Measurements from ENCODE around the gene PLA2G7.

PLA2G7 gene

DNA sequence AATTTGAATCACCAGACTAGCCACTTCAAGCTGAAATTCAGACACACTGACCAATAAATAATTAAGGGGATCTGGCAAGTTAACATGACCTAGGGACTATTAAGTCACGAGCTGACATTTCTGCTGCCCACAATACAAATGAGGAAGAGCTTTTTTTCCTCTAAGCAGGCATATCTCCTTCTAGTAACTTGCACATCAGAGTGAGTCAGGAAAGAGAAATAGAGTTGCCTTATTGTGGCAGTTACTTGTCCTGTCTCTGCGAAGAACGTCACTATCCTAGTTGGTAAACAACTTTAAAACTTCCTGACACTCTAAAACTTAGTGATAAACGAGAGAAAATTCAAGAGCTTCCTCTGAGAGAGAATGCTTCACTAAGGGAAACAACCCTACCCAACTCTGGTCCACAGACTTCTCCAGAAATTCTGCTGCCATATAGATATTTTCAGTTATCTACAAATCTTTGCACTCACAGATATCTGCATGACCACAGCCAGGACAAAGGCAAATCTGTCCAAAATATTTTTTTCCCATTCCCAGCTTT is 4.2 kb downstream of the PLA2G7 start:
- no peaks in the 10 kb centered on the region for H3K36me3 Mint-ChIP-seq
- peaks cover 42% of the 10 kb centered on the region for H3K27me3 Mint-ChIP-seq
- H3K4me1 Mint-ChIP-seq: peaks cover 7% of the 10 kb centered on the region
- H3K27ac Mint-ChIP-seq: no peak overlapping the region
- H3K9me3 Mint-ChIP-seq: no peaks in the 10 kb centered on the region
- no peak overlapping the region for H3K4me3 Mint-ChIP-seq

DNA sequence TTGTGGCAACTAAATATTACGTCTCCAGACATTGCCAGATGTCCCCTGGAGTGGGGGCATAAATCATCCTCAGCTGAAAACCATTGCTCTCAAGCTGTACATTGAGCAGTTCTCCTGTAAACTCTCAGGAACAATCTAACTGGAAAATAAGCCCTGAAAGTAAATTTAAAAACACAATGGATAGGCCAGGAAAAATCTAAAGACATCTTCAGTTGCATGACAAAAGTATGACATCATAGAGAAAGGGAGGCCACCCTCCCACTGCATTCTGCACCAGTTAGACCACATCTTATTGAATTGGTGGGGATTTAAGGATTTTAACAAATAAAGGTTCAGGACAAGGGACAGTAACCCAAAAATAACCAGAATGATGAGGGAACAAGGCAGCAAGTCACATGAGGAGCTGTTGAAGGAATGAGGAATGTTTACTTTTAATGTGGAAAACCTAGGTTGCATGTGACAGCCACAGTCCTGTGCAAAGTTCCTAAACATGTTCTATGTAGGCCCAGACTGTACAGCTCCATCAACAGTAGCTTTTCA is 5.3 kb downstream of the PLA2G7 start:
- Mint-ChIP-seq H3K9me3 (no peaks in the 10 kb centered on the region), H3K4me3 (no peak overlapping the region), H3K4me1 (peaks cover 4% of the 10 kb centered on the region), H3K36me3 (no peaks in the 10 kb centered on the region), H3K27me3 (peaks cover 38% of the 10 kb centered on the region), H3K27ac (no peak overlapping the region)

DNA sequence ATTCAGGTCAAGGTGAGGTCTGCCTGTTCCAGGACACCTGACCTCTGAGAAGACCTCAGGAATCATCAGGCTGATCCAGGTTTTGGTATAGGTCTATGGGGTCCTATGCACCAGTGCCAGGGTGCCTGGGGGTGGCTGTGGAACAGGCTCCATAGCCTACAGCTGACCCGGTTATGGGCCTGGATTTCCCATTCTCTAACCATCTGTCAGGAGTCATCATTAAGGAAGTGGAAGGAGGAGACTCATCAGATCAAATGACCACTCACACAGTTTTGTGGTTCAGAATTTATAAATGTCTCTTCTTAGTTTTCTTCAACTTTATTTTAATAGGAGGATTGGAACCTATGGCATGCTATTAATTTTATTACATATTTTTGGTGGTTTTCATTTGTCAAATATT is 14.8 kb downstream of the PLA2G7 start:
- Mint-ChIP-seq H3K27me3 (peaks cover 16% of the 10 kb centered on the region), H3K27ac (no peak overlapping the region), H3K36me3 (no peaks in the 10 kb centered on the region), H3K4me1 (peaks cover 3% of the 10 kb centered on the region), H3K9me3 (no peaks in the 10 kb centered on the region), H3K4me3 (no peak overlapping the region)

DNA sequence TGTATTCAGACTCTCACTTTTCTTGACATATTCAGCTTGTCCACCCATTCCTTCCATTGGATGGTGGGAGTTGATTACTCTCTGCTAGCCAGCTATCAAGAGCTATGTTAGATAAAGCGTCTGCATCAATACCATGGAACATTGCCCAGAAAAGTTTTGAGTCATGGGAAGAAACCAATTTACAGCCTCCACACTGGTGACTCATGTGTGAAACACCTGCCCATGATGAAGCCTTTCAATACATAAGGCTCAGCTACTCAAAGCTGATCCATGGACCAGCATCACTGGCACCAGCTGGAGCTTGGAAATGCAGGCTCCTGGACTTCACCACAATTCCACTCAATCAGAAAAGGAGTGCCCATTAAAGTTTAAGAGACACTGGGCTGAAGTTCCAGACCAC is 16.1 kb downstream of the PLA2G7 start:
- Mint-ChIP-seq H3K36me3 (no peaks in the 10 kb centered on the region), H3K9me3 (no peaks in the 10 kb centered on the region), H3K4me3 (no peak overlapping the region), H3K27me3 (peaks cover 16% of the 10 kb centered on the region), H3K4me1 (peaks cover 3% of the 10 kb centered on the region), H3K27ac (no peak overlapping the region)

DNA sequence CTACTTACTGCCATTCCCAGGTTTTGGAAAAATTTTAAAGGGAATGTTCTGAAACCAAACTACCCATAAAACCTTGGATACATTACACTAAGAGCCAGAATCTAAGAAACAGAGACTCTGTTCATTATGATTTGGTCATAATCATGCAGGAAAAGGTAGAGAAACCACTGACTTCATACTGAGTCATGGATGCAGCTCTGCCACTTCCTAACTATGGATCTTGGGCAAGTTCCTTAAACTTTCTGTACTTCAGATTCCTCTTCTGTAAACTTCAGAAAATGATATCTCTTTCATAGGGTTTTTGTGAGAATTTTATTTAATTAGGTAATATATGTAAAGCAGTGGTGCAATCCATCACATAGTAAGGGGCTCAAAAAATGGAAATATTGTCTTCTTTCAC is 20.0 kb downstream of the PLA2G7 start:
- Mint-ChIP-seq H3K36me3 (no peaks in the 10 kb centered on the region), H3K27me3 (peaks cover 14% of the 10 kb centered on the region), H3K9me3 (no peaks in the 10 kb centered on the region)

DNA sequence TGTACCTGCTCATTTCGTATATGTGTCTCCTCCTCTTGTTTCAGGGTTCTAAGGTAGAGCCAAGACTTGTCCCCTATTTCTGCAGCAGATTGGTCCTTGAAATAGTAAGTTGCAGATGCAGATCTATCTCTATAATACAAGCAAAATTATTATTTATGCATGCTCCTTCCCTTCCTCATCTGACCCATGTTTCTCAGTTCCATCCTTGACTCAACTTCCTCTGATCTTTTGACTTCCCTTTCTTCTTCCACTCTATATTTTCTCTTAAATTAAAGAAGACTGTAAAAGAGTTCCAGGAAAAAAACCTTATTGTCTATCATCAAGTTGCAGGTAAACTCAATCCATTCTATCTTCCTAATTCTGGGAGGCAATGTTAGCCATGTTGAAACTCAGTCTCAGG is 23.7 kb downstream of the PLA2G7 start:
- Mint-ChIP-seq H3K36me3 (no peaks in the 10 kb centered on the region), H3K27me3 (peaks cover 23% of the 10 kb centered on the region), H3K4me1 (no peaks in the 10 kb centered on the region), H3K27ac (no peak overlapping the region), H3K4me3 (no peak overlapping the region), H3K9me3 (no peaks in the 10 kb centered on the region)

More for the DNA sequence above, 20.0 kb downstream of the PLA2G7 start:
- no peak overlapping the region for H3K27ac Mint-ChIP-seq
- H3K4me1 Mint-ChIP-seq: peaks cover 3% of the 10 kb centered on the region
- H3K4me3 Mint-ChIP-seq: no peak overlapping the region

DNA sequence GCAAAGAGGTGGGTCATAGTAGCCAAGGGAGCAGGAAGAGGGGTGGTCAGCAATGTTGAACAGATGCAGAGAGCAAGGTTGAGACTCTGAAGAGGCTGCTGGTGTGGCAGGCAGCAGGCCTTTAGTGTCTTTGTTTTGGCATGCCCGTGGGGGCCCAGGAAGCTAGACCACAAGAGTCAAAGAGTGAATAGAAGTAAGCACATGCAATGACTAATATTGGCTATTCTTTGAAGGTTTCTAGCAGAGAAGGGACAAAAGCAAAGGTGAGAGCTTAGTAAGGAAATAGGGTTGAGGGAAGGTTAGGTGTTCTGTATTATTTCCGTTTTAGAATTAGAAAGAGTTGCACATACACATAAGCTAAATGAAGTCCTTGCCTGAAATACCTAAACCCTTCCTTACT is 28.7 kb downstream of the PLA2G7 start:
- Mint-ChIP-seq H3K36me3 (no peaks in the 10 kb centered on the region), H3K4me3 (no peak overlapping the region), H3K27me3 (peaks cover 25% of the 10 kb centered on the region), H3K9me3 (no peaks in the 10 kb centered on the region), H3K4me1 (no peaks in the 10 kb centered on the region), H3K27ac (no peak overlapping the region)

DNA sequence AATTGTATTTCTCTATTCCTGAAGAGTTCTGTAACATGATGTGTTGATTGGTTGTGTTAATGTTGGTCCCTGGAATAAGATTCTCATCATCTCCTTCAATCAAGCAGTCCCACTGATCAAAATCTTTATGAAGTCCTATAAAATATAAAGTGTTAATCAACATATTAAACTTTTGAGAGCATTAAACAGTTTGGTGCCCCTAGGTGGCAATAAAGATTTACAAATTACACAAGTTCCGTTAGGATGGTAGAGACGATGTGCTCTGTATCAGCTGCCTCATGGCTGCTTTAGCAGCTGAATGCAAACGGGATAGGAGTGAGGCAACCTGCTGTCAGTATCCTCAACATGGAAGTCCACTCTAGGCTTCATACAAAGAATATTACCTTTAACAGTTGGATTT is 30.6 kb downstream of the PLA2G7 start:
- Mint-ChIP-seq H3K4me3 (no peak overlapping the region), H3K27me3 (peaks cover 23% of the 10 kb centered on the region), H3K27ac (no peak overlapping the region), H3K4me1 (no peaks in the 10 kb centered on the region), H3K9me3 (no peaks in the 10 kb centered on the region), H3K36me3 (no peaks in the 10 kb centered on the region)

DNA sequence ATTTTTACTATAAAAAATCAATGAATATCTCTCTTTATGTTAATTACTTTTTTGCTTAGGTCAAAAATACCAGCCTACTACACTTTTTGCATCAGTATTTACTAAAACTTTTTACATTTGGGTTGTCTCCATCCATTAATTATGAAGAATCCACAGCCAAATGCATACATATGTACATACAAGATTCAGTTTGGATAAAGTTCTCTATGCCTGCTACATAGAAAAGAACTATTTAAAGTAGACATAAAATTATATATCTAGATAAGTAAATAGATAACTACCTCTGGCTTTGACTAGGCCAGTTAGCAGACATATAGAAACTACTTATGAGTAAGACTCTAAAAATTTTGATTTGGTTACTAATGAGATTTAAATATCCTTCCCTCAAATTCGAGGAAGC is 35.2 kb downstream of the PLA2G7 start:
- no peaks in the 10 kb centered on the region for H3K36me3 Mint-ChIP-seq
- no peaks in the 10 kb centered on the region for H3K4me1 Mint-ChIP-seq
- no peak overlapping the region for H3K4me3 Mint-ChIP-seq
- H3K27me3 Mint-ChIP-seq: peaks cover 18% of the 10 kb centered on the region
- no peak overlapping the region for H3K27ac Mint-ChIP-seq
- H3K9me3 Mint-ChIP-seq: no peaks in the 10 kb centered on the region

DNA sequence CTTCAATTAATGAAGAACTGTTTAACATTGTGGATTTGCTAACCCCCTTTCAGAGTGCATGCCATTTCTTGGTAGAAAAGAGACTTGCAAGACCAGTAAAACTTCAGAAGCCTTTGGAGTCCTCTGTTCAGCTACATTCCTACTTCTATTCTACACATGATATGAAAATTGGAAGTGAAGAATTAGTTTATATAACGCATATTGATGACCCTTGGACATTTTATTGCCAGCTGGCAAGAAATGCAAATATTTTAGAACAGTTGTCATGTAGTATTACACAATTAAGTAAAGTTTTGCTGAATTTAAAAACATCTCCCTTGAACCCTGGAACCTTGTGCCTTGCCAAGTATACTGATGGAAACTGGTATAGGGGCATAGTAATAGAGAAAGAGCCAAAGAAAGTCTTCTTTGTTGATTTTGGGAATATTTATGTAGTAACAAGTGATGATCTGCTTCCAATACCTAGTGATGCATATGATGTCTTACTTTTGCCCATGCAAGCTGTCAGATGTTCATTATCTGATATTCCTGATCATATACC is 44.2 kb downstream of the PLA2G7 start:
- Mint-ChIP-seq H3K9me3 (no peaks in the 10 kb centered on the region), H3K4me3 (no peak overlapping the region), H3K27ac (no peak overlapping the region), H3K4me1 (no peaks in the 10 kb centered on the region), H3K36me3 (no peaks in the 10 kb centered on the region), H3K27me3 (peaks cover 4% of the 10 kb centered on the region)

DNA sequence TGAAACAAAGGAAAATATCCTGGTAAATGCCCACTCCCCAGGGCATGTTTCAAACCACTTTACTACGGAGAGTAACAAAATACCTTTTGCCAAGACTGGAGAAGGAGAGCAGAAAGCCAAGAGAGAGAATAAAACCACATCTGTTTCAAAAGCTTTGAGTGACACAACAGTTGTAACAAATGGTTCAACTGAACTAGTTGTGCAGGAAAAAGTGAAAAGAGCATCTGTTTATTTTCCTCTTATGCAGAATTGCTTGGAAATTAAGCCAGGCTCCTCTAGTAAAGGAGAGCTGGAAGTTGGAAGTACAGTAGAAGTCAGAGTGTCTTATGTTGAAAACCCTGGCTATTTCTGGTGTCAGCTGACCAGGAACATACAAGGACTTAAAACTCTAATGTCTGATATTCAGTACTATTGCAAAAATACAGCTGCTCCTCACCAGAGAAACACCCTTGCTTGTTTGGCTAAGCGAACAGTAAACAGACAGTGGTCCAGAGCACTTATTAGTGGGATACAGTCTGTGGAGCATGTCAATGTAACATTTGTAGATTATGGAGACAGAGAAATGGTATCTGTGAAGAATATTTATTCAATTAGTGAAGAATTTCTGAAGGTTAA is 44.9 kb downstream of the PLA2G7 start:
- H3K27ac Mint-ChIP-seq: no peak overlapping the region
- no peaks in the 10 kb centered on the region for H3K27me3 Mint-ChIP-seq
- no peaks in the 10 kb centered on the region for H3K4me1 Mint-ChIP-seq
- H3K9me3 Mint-ChIP-seq: no peaks in the 10 kb centered on the region
- H3K4me3 Mint-ChIP-seq: no peak overlapping the region
- H3K36me3 Mint-ChIP-seq: no peaks in the 10 kb centered on the region

DNA sequence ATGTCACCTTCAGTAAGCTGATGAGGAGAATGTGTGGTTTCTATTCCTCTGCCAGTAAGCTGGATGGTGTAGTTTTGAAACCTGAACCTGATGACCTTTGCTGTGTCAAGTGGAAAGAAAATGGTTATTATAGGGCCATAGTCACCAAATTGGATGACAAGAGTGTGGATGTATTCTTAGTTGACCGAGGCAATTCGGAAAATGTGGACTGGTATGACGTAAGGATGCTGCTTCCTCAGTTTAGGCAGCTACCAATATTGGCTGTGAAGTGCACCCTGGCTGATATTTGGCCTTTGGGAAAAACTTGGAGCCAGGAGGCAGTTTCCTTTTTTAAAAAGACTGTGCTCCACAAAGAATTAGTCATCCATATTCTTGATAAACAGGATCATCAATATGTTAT is 45.5 kb downstream of the PLA2G7 start:
- no peak overlapping the region for H3K27ac Mint-ChIP-seq
- H3K9me3 Mint-ChIP-seq: no peaks in the 10 kb centered on the region
- no peak overlapping the region for H3K4me3 Mint-ChIP-seq
- no peaks in the 10 kb centered on the region for H3K4me1 Mint-ChIP-seq
- H3K36me3 Mint-ChIP-seq: no peaks in the 10 kb centered on the region
- H3K27me3 Mint-ChIP-seq: no peaks in the 10 kb centered on the region

DNA sequence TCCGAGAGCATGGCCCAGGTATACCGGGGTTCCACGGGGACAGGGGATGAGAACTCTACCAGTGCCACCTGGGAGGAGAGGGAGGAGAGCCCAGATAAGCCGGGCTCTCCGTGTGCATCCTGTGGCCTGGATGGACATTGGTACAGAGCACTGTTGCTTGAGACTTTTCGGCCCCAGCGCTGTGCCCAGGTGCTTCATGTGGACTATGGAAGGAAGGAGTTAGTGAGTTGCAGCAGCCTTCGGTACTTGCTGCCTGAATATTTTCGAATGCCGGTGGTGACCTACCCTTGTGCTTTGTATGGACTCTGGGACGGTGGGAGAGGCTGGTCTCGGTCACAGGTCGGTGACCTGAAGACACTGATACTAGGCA is 46.2 kb downstream of the PLA2G7 start:
- no peaks in the 10 kb centered on the region for H3K4me1 Mint-ChIP-seq
- no peak overlapping the region for H3K27ac Mint-ChIP-seq
- H3K4me3 Mint-ChIP-seq: no peak overlapping the region
- H3K9me3 Mint-ChIP-seq: no peaks in the 10 kb centered on the region
- H3K36me3 Mint-ChIP-seq: no peaks in the 10 kb centered on the region
- H3K27me3 Mint-ChIP-seq: no peaks in the 10 kb centered on the region

DNA sequence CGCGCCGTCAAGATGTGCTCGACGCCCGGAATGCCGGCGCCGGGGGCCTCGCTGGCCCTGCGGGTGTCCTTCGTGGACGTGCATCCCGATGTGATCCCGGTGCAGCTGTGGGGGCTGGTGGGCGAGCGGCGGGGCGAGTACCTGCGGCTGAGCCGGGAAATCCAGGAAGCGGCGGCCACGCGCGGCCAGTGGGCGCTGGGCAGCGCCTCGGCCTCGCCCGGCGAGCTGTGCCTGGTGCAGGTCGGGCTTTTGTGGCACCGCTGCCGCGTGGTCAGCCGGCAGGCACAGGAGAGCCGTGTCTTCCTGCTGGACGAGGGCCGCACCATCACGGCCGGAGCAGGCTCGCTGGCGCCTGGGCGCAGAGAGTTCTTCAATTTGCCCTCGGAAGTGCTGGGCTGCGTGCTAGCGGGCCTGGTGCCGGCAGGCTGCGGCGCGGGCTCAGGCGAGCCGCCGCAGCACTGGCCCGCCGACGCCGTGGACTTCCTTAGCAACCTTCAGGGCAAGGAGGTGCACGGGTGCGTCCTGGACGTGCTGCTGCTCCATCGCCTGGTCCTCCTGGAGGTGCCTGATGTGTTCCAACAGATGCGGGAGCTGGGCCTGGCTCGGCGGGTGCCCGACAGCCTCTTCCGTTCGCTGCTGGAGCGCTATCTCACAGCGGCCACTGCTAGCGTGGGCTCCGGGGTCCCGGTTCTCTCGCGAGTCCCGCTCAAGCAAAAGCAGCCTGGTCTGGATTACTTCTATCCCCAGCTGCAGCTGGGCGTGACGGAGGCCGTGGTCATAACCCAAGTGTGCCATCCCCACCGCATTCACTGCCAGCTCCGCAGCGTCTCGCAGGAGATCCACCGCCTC is 46.8 kb downstream of the PLA2G7 start:
- Mint-ChIP-seq H3K4me1 (no peaks in the 10 kb centered on the region), H3K4me3 (no peak overlapping the region), H3K36me3 (no peaks in the 10 kb centered on the region), H3K9me3 (no peaks in the 10 kb centered on the region), H3K27ac (no peak overlapping the region), H3K27me3 (no peaks in the 10 kb centered on the region)

DNA sequence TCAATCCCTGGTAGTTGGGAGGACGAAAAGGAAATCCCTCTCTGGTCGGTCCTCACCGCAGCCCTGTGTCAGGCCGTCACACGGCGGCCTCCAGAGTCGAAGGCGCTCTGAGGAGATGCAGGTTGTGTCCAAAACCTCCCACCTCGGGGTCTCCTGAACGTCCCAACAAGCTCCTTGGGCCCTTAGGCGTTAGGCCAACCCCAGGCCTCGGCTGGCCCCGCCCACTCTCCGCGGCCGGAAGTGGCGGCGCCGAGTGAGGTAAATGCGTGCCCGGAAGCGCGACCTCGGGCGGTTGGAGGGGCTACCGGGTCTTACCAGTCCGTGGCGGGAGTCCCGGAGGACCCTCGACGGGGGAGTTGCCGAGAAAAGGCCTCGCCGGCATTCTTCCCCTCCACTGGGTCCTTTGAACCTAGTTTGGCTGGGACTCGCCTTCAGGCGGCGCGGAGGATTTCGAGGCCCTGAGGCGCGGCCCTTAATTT is 47.5 kb downstream of the PLA2G7 start, which contains the start of gene TDRD6:
TSS of gene TDRD6 (plus strand) at position 267 of the 479 bp plus-strand sequence. CDS start 244 bp downstream, outside the sequence.
- H3K4me1 Mint-ChIP-seq: no peaks in the 10 kb centered on the region
- no peak within 1 kb of the TSS for H3K27ac Mint-ChIP-seq
- no peaks in the 10 kb centered on the region for H3K9me3 Mint-ChIP-seq

DNA sequence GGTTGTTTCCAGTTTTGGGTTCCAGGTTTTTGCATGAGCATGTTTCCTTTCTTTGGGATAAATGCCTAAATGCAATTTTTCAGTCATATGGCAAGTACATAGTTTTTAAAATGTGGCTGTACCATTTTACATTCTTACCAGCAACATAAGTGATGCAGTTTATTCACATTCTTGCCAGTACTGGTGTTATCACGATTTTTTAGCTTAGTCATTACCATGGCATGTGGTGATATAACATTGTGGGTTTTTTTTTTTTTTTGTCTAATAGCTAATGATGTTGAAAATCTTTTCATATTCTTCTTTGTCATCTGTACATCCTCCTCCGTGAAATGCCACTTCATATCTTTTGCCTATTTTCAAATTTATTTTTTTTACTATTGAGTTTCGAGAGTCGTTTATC is 50.4 kb downstream of the PLA2G7 start:
- no peaks in the 10 kb centered on the region for H3K4me1 Mint-ChIP-seq
- no peaks in the 10 kb centered on the region for H3K36me3 Mint-ChIP-seq
- H3K4me3 Mint-ChIP-seq: no peak overlapping the region
- H3K27ac Mint-ChIP-seq: no peak overlapping the region
- H3K9me3 Mint-ChIP-seq: no peaks in the 10 kb centered on the region
- no peaks in the 10 kb centered on the region for H3K27me3 Mint-ChIP-seq

More for the DNA sequence above, 47.5 kb downstream of the PLA2G7 start, which contains the start of gene TDRD6:
- H3K4me3 Mint-ChIP-seq: no peak within 1 kb of the TSS
- H3K36me3 Mint-ChIP-seq: no peaks in the 10 kb centered on the region
- no peaks in the 10 kb centered on the region for H3K27me3 Mint-ChIP-seq
